Measurements from ENCODE around the gene MET. TPM values are rescaled to one million over a fixed set of nuclear protein-coding genes. Genes with fewer than 3 reads are reported as not detected.
"Not testable (repeated sequence)": the region's sequence is repeated elsewhere in the genome, so short reads cannot be mapped to it uniquely, and the experiment has no call there.

The MET gene
- total and polyA plus RNA-seq, 2 donors (not counting 3 experiments of a cell fraction or from before 2014, with no cell fraction given) = 21.1 to 44.5 TPM

DNA sequence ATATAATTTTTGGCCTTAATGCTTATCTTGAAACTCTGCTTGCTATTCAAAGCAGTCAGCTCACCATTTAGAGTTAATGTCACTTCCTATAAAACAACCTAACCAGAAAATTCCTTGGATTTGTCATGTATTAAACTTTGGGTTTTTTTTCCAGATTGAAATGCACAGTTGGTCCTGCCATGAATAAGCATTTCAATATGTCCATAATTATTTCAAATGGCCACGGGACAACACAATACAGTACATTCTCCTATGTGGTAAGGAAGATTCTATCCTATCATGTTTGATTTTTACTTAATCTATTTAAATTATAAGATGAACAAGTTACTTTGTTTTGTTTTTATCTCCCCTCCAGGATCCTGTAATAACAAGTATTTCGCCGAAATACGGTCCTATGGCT, 85.3 kb downstream of the MET start:
- POLR2A ChIA-PET = no interaction called here
- H3K27me3 ChIP-seq (ENCODE audit: control insufficient read depth in 2 of 2, insufficient read depth in 2 of 2, low read length in 2 of 2) = no peaks in the 10 kb centered on the region
- H3K36me3 ChIP-seq (ENCODE audit: control insufficient read depth in 2 of 2, extremely low read depth in 1 of 2, insufficient read depth in 2 of 2, low read length in 2 of 2) = peaks cover 2 to 6% of the 10 kb centered on the region in 2 experiments
- CTCF ChIA-PET = interaction anchor here (1.8 kb wide), 1 partner anchor 20 kb away, joined by 4 read pairs; no protein-coding TSS in a partner anchor
- no TSS peak for BruUV-seq (replicated peaks)
- dilution Hi-C loops (cut with MboI; ENCODE audit: extremely low pct_ligation_motif_present, low sequenced_read_pairs) (no loop called here), intact Hi-C loops (cut with micrococcal nuclease) (no loop called here)
- FAIRE-seq (no peak), DNase-seq (ENCODE audit: low read depth, low spot score) (no peak)
- H4K20me1 ChIP-seq (replicated peaks; ENCODE audit: control insufficient read depth, extremely low read depth, insufficient read depth, low read length) = no peaks in the 10 kb centered on the region
- no peak overlapping the region for H2AFZ ChIP-seq (ENCODE audit: low read depth, low read length)
- no peaks in the 10 kb centered on the region for H3K9me1 ChIP-seq (replicated peaks; ENCODE audit: control insufficient read depth, extremely low read depth, insufficient read depth, low read length)
- no peaks in the 10 kb centered on the region for H3K79me2 ChIP-seq (ENCODE audit: control insufficient read depth, insufficient read depth, low read length)
- TF ChIP-seq POLR2A (IDR thresholded peaks at IDR 0.05; ENCODE audit: low read depth, low read length) = no peak
- TF ChIP-seq JUN (IDR thresholded peaks at IDR 0.05; ENCODE audit: borderline replicate concordance, insufficient read depth, insufficient read length, low read depth) = no peak
- TF ChIP-seq POLR2AphosphoS5 (IDR thresholded peaks at IDR 0.05; ENCODE audit: insufficient read depth, low read depth, low read length) = no peak
- TF ChIP-seq FOS (IDR thresholded peaks at IDR 0.05; ENCODE audit: borderline replicate concordance, insufficient read depth, low read length) = no peak
- no peak for TF ChIP-seq GATA2 (IDR thresholded peaks at IDR 0.05; ENCODE audit: insufficient read depth, insufficient read length, low read depth, low read length)
- no peak for TF ChIP-seq EZH2 (IDR thresholded peaks at IDR 0.05; ENCODE audit: borderline replicate concordance, low read depth, low read length, severe bottlenecking)
- TF ChIP-seq, protein P1, sequence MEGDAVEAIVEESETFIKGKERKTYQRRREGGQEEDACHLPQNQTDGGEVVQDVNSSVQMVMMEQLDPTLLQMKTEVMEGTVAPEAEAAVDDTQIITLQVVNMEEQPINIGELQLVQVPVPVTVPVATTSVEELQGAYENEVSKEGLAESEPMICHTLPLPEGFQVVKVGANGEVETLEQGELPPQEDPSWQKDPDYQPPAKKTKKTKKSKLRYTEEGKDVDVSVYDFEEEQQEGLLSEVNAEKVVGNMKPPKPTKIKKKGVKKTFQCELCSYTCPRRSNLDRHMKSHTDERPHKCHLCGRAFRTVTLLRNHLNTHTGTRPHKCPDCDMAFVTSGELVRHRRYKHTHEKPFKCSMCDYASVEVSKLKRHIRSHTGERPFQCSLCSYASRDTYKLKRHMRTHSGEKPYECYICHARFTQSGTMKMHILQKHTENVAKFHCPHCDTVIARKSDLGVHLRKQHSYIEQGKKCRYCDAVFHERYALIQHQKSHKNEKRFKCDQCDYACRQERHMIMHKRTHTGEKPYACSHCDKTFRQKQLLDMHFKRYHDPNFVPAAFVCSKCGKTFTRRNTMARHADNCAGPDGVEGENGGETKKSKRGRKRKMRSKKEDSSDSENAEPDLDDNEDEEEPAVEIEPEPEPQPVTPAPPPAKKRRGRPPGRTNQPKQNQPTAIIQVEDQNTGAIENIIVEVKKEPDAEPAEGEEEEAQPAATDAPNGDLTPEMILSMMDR (IDR thresholded peaks at IDR 0.05; ENCODE audit: extremely low read depth in 1 of 2, insufficient read depth in 1 of 2, low read depth in 1 of 2, low read length in 2 of 2) = no peak
- no peak overlapping the region for H3K27ac ChIP-seq (ENCODE audit: insufficient read depth, low read depth, low read length)
- H3K4me1 ChIP-seq (ENCODE audit: control insufficient read depth, extremely low read depth, insufficient read depth, low read length) = peaks cover 23% of the 10 kb centered on the region
- H3K9ac ChIP-seq (replicated peaks; ENCODE audit: extremely low read depth, insufficient read depth, low read length) = no peak overlapping the region
- no peak overlapping the region for H3K4me2 ChIP-seq (ENCODE audit: insufficient read depth, low read length)
- no peak overlapping the region for H3K4me3 ChIP-seq (replicated peaks in 1 of 3; ENCODE audit: insufficient read depth in 1 of 3, low read depth in 1 of 3, low read length in 3 of 3)
- H3K9me3 ChIP-seq (replicated peaks; ENCODE audit: control insufficient read depth, insufficient read depth, low read length) = no peaks in the 10 kb centered on the region

DNA sequence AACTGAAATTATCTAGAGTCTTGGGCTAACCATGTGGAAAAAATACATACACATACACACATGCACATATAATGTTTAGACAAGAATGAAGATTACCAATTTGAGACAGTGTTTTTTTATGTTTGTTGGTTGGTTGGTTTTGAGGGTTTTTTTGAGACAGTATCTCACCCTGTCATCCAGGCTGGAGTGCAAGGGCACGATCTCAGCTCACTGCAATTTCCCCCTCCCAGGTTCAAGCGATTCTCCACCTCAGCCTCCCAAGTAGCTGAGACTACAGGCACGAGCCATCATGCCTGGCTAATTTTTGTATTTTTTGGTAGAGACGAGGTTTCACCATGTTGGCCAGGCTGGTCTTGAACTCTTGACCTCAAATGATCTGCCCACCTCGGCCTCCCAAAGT, 87.6 kb downstream of the MET start:
- H3K4me3 ChIP-seq (replicated peaks in 1 of 3; ENCODE audit: insufficient read depth in 1 of 3, low read depth in 1 of 3, low read length in 3 of 3); H2AFZ ChIP-seq (ENCODE audit: low read depth, low read length); H3K79me2 ChIP-seq (ENCODE audit: control insufficient read depth, insufficient read depth, low read length); H3K36me3 ChIP-seq (ENCODE audit: control insufficient read depth in 2 of 2, extremely low read depth in 1 of 2, insufficient read depth in 2 of 2, low read length in 2 of 2); H4K20me1 ChIP-seq (replicated peaks; ENCODE audit: control insufficient read depth, extremely low read depth, insufficient read depth, low read length); H3K27ac ChIP-seq (ENCODE audit: insufficient read depth, low read depth, low read length); dilution Hi-C loops (cut with MboI; ENCODE audit: extremely low pct_ligation_motif_present, low sequenced_read_pairs); H3K9me1 ChIP-seq (replicated peaks; ENCODE audit: control insufficient read depth, extremely low read depth, insufficient read depth, low read length); POLR2A ChIA-PET; BruUV-seq (replicated peaks); H3K4me2 ChIP-seq (ENCODE audit: insufficient read depth, low read length); H3K27me3 ChIP-seq (ENCODE audit: control insufficient read depth in 2 of 2, insufficient read depth in 2 of 2, low read length in 2 of 2); intact Hi-C loops (cut with micrococcal nuclease); H3K9ac ChIP-seq (replicated peaks; ENCODE audit: extremely low read depth, insufficient read depth, low read length); FAIRE-seq; DNase-seq (ENCODE audit: low read depth, low spot score); H3K9me3 ChIP-seq (replicated peaks; ENCODE audit: control insufficient read depth, insufficient read depth, low read length): not testable (repeated sequence)
- H3K4me1 ChIP-seq (ENCODE audit: control insufficient read depth, extremely low read depth, insufficient read depth, low read length) = peaks cover 14% of the 10 kb centered on the region
- CTCF ChIA-PET = interaction anchor here (1.8 kb wide), 1 partner anchor 18 kb away, joined by 4 read pairs; no protein-coding TSS in a partner anchor

Measured in endothelial cell of umbilical vein (primary cell).